Effector memory CD8-positive, alpha-beta T cell (primary cell): ENCODE data around the gene MTAP.
A peak's percentile ranks its signal among the peaks of the same experiment; 100 is the strongest.

Source experiments
- ATAC-seq: fragments of 150-1000 bp; cut with Tn5 transposase; replicated peaks from 2 replicates; pipeline ENCODE4 v1.10.0; 2021; ENCODE audit warnings: mild to moderate bottlenecking, moderate library complexity
- DNase-seq, 3 experiments: peaks; one replicate each; pipeline ENCODE4 v3.0.0; 2021
- H3K27ac Mint-ChIP-seq, 2 donors: one replicate each; pipeline ENCODE4 v1.8.0; 2022; ENCODE audit warnings: mild to moderate bottlenecking in 2 of 2, mixed read lengths in 2 of 2, moderate library complexity in 2 of 2
- H3K27me3 Mint-ChIP-seq, 2 donors: one replicate each; pipeline ENCODE4 v1.8.0; 2022; ENCODE audit warnings: mixed read lengths in 2 of 2
- H3K36me3 Mint-ChIP-seq: one replicate; pipeline ENCODE4 v1.8.0; 2022; ENCODE audit warnings: mild to moderate bottlenecking, moderate library complexity, mixed read lengths; ENCODE audit not compliant: insufficient read depth
- H3K4me1 Mint-ChIP-seq, 2 donors: one replicate each; pipeline ENCODE4 v1.8.0; 2022; ENCODE audit warnings: low read depth in 2 of 2, mixed read lengths in 2 of 2
- H3K4me3 Mint-ChIP-seq, 2 donors: one replicate each; pipeline ENCODE4 v1.8.0; 2022; ENCODE audit warnings: mild to moderate bottlenecking in 2 of 2, mixed read lengths in 2 of 2, moderate library complexity in 2 of 2
- H3K9me3 Mint-ChIP-seq, 2 donors: one replicate each; pipeline ENCODE4 v1.8.0; 2022; ENCODE audit warnings: mixed read lengths in 2 of 2

Gene MTAP

DNA sequence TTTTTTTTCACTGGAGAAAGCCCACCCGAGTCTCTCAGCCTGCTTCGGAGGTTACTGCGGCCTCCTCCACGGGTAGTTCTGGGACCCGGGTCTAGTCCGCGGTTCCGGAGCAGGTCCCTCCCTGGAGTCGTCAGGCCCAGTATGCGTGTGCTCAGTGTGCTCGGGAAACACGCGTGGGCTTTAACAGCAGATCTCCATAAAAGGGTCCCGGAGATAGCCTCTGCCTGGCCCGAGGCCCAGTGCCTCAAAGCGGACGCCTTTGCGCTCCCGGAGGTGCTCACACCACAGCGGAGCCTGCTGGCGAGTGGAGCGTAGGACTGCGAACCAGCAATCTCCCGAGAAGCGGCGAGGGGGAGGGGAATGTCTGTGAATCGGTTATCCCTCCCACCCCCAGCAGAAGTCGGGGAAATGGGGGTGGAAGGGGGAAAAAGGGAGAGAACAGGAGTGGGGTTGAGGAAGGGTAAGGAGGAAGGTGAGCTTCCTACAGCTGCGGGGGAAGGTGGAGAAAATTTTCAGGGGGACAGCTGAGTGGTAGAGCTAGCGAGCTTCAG lies 163.0 kb downstream of the MTAP start:
- peaks cover 8 to 11% of the 10 kb centered on the region in 2 donors for H3K9me3 Mint-ChIP-seq
- H3K27me3 Mint-ChIP-seq = peaks cover 96 to 100% of the 10 kb centered on the region in 2 donors
- H3K4me1 Mint-ChIP-seq = peaks cover 21 to 23% of the 10 kb centered on the region in 2 donors
- peak overlapping the region; percentile 67 to 79 for H3K4me3 Mint-ChIP-seq
- peaks cover 27% of the 10 kb centered on the region for H3K36me3 Mint-ChIP-seq
- ATAC-seq = peak; percentile 52
- peak overlapping the region in 1 of 2 donors; percentile 81 for H3K27ac Mint-ChIP-seq
- no peak for DNase-seq

GRCh38 chr9:21966140-21966851 lies 163.9 kb downstream of the MTAP start:
- Mint-ChIP-seq H3K4me3 (peak overlapping the region; percentile 67 to 79), H3K36me3 (peaks cover 27% of the 10 kb centered on the region)
- no peak for DNase-seq

DNA sequence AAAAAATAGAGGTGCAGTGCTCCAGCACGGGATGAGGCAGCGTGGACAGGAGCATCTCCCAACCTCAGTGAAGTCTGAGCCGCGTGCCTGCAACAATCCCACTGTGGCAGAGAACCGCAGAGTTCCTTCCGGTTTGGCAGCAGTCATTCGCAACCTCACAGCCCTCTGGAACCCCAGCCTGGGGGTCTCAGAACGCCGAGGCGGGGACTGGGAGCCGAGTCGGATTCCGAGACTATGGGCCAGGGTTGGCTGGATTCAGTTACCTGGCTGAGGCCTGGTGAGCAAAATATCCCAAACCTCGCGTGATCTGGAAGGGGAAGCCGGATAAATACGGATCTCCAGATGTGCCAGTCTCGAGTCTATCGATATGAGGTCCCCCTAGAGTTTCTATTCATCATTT lies 164.7 kb downstream of the MTAP start:
- Mint-ChIP-seq H3K27ac (no peak overlapping the region), H3K4me1 (peaks cover 21 to 23% of the 10 kb centered on the region in 2 donors)
- ATAC-seq = no peak

More at GRCh38 chr9:21966140-21966851, 163.9 kb downstream of the MTAP start:
- H3K4me1 Mint-ChIP-seq = peaks cover 21 to 23% of the 10 kb centered on the region in 2 donors
- peaks cover 99 to 100% of the 10 kb centered on the region in 2 donors for H3K27me3 Mint-ChIP-seq
- peaks cover 8 to 11% of the 10 kb centered on the region in 2 donors for H3K9me3 Mint-ChIP-seq
- H3K27ac Mint-ChIP-seq = peak overlapping the region in 1 of 2 donors; percentile 81
- ATAC-seq = no peak

DNA sequence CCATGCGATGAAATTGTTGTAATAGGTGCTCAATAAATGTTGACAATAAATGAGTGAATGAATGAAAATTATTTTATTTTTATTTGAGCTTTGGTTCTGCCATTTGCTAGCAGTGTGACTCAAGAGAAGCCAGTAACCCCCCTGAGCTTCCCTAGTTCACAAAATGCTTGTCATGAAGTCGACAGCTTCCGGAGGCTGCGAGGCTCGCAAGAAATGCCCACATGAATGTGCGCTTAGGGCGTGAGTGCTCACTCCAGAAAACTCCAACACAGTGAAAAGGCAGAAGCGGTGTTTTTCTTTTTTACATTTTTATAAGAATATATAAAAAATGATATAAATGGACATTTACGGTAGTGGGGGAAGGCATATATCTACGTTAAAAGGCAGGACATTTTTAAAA lies 165.3 kb downstream of the MTAP start:
- no peak for DNase-seq
- ATAC-seq = no peak
- no peak overlapping the region for H3K4me3 Mint-ChIP-seq
- H3K4me1 Mint-ChIP-seq = peaks cover 21 to 23% of the 10 kb centered on the region in 2 donors
- H3K36me3 Mint-ChIP-seq = peaks cover 27% of the 10 kb centered on the region
- H3K9me3 Mint-ChIP-seq = peaks cover 8% of the 10 kb centered on the region in 2 donors
- H3K27me3 Mint-ChIP-seq = peaks cover 98 to 100% of the 10 kb centered on the region in 2 donors
- no peak overlapping the region for H3K27ac Mint-ChIP-seq

More for the DNA sequence above, 164.7 kb downstream of the MTAP start:
- Mint-ChIP-seq H3K4me3 (no peak overlapping the region), H3K36me3 (peaks cover 27% of the 10 kb centered on the region), H3K27me3 (peaks cover 98 to 100% of the 10 kb centered on the region in 2 donors), H3K9me3 (peaks cover 8 to 10% of the 10 kb centered on the region in 2 donors)
- DNase-seq = no peak

DNA sequence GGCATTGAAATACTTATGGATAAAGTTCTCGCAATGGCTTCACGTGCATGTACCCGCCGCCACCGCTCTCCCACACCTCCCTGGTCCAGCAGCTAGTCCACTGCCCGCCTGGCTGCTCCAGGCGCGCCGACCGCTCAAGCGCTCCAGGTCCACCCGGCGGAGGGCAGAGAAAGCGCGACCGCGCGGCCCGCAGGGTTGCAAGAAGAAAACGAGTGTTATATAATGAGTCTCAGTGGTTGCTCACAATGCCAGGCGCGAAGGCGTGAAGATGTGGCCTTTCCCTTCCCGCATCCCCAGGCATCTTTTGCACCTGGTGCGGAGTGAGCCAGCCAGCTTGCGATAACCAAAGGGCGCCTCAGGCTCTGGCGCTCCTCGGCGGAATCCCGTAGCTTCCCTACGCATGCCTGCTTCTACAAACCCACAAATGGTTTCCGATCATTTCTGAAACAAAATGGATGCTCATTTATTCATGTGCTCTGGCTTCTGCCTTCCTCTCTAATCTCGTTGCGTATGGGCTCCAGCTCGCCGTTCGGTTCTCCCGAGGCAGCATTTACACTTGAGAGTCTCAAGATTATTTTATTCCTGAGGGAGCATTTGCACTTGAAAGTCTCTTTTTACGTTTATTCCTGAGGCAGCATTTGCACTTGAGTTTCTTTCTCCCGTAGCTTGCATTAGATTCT lies 166.0 kb downstream of the MTAP start:
- DNase-seq (no peak), ATAC-seq (no peak)
- H3K27ac Mint-ChIP-seq = peak overlapping the region; percentile 9 to 60
- H3K9me3 Mint-ChIP-seq = peaks cover 8% of the 10 kb centered on the region in 2 donors
- H3K4me1 Mint-ChIP-seq = peaks cover 19 to 23% of the 10 kb centered on the region in 2 donors
- H3K36me3 Mint-ChIP-seq = peaks cover 27% of the 10 kb centered on the region
- peaks cover 94 to 100% of the 10 kb centered on the region in 2 donors for H3K27me3 Mint-ChIP-seq
- H3K4me3 Mint-ChIP-seq = peak overlapping the region in 1 of 2 donors; percentile 57

- Mint-ChIP-seq H3K4me3 (peak overlapping the region in 1 of 2 donors; percentile 57), H3K4me1 (peaks cover 25 to 26% of the 10 kb centered on the region in 2 donors), H3K27me3 (peaks cover 93 to 100% of the 10 kb centered on the region in 2 donors), H3K36me3 (peaks cover 32% of the 10 kb centered on the region), H3K9me3 (peaks cover 8% of the 10 kb centered on the region in 2 donors), H3K27ac (peak overlapping the region; percentile 9 to 60)
- ATAC-seq = no peak
- no peak for DNase-seq
These were observed 166.8 kb downstream of the MTAP start for GRCh38 chr9:21969011-21969940.

DNA sequence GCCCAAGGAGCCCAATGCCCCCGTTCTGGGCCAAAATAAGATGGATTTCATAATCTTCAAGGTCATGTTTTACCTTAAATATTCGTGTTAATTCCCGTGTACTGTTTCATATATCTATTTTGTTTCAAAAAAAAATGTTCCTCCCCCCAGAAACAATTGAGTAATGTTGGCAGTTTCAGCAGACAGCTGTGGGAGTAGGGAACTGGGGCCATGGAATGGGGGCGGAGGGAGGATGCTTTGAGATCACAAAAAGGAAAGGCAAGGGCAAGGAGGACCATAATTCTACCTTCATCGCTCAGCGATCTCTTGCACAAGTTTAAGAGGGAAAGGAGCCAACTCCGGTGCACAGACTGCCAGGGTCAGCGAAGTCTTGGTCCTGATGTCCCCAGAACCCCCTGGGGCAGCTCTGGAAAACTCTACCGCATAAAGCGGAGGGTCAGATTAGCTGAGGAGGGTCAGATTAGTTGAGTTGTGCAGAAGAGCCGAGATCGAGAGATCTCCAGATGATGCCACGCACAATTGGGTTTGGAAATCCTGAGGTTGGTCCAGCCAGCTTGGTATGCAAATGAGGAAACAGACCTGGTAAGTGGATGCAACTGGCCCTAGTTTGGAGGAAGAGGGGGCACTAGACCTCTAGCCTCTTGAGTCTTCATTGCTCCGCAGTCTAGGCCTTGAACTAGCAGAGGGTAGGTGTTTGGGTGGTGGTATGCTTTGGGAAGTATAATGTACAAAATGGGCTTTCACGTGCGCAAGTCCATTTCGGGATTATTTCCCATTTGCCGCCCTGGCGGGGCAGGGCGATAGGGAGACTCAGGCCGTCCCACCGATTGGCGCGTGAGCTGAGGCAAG lies 167.7 kb downstream of the MTAP start:
- peaks cover 28 to 33% of the 10 kb centered on the region in 2 donors for H3K4me1 Mint-ChIP-seq
- H3K27ac Mint-ChIP-seq = no peak overlapping the region
- peaks cover 93 to 100% of the 10 kb centered on the region in 2 donors for H3K27me3 Mint-ChIP-seq
- no peak for DNase-seq
- no peak for ATAC-seq
- peaks cover 32% of the 10 kb centered on the region for H3K36me3 Mint-ChIP-seq
- peaks cover 8% of the 10 kb centered on the region in 2 donors for H3K9me3 Mint-ChIP-seq
- no peak overlapping the region for H3K4me3 Mint-ChIP-seq

DNA sequence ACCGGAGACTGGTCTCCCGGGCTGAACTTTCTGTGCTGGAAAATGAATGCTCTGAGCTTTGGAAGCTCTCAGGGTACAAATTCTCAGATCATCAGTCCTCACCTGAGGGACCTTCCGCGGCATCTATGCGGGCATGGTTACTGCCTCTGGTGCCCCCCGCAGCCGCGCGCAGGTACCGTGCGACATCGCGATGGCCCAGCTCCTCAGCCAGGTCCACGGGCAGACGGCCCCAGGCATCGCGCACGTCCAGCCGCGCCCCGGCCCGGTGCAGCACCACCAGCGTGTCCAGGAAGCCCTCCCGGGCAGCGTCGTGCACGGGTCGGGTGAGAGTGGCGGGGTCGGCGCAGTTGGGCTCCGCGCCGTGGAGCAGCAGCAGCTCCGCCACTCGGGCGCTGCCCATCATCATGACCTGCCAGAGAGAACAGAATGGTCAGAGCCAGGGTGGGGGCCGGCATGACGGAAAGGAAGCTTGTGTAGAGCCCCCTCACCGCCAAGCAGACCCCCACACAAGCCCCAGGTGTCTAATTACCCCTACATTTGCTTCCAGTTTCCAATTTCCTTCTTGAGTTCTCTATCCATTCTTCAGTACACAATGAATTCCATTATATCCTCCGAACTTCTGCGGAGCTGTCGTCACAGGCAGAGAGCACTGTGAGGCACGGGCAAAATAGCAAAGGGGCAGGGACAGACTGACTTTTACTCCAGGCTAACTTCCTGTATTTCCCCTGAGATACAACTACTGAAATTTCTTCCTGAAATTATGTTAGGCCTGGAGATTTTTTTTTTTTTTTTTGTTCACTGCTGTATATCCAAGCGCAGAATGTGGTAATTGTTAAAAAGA lies 168.6 kb downstream of the MTAP start:
- Mint-ChIP-seq H3K9me3 (peaks cover 8% of the 10 kb centered on the region in 2 donors), H3K4me1 (peaks cover 25 to 33% of the 10 kb centered on the region in 2 donors), H3K27me3 (peaks cover 93 to 100% of the 10 kb centered on the region in 2 donors), H3K36me3 (peaks cover 34% of the 10 kb centered on the region), H3K27ac (no peak overlapping the region), H3K4me3 (no peak overlapping the region)
- DNase-seq (no peak), ATAC-seq (no peak)

DNA sequence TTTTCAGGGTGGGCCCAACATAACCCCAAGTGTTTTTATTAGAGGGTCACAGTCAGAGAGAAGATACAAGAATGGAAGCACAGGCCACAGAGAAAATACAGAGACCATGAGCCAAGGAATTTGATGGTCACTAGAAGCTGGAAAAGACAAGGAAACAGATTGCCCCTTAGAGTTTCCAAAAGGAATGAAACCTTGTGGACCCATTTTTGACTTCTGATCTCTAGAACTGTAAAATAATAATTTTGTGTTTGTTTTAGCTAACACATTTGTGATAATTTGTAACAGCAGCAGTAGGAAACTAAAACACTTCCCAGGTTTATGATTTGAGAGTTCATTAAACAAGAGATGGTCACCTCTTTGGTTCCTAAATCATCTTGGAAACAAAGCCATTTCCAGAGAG lies 169.9 kb downstream of the MTAP start:
- Mint-ChIP-seq H3K4me3 (no peak overlapping the region), H3K9me3 (peaks cover 6 to 8% of the 10 kb centered on the region in 2 donors), H3K27me3 (peaks cover 91 to 100% of the 10 kb centered on the region in 2 donors), H3K27ac (no peak overlapping the region), H3K36me3 (peaks cover 34% of the 10 kb centered on the region), H3K4me1 (peaks cover 25 to 33% of the 10 kb centered on the region in 2 donors)
- ATAC-seq (no peak), DNase-seq (no peak)

DNA sequence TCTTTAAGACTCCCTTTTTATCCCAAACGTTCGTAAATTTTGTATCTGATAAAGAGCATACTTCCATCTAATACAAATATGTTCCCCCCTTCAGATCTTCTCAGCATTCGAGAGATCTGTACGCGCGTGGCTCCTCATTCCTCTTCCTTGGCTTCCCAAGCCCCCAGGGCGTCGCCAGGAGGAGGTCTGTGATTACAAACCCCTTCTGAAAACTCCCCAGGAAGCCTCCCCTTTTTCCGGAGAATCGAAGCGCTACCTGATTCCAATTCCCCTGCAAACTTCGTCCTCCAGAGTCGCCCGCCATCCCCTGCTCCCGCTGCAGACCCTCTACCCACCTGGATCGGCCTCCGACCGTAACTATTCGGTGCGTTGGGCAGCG lies 171.9 kb downstream of the MTAP start:
- peak overlapping the region in 1 of 2 donors; percentile 5 for H3K27ac Mint-ChIP-seq
- H3K36me3 Mint-ChIP-seq = peaks cover 19% of the 10 kb centered on the region
- peak overlapping the region; percentile 83 to 84 for H3K4me3 Mint-ChIP-seq

DNA sequence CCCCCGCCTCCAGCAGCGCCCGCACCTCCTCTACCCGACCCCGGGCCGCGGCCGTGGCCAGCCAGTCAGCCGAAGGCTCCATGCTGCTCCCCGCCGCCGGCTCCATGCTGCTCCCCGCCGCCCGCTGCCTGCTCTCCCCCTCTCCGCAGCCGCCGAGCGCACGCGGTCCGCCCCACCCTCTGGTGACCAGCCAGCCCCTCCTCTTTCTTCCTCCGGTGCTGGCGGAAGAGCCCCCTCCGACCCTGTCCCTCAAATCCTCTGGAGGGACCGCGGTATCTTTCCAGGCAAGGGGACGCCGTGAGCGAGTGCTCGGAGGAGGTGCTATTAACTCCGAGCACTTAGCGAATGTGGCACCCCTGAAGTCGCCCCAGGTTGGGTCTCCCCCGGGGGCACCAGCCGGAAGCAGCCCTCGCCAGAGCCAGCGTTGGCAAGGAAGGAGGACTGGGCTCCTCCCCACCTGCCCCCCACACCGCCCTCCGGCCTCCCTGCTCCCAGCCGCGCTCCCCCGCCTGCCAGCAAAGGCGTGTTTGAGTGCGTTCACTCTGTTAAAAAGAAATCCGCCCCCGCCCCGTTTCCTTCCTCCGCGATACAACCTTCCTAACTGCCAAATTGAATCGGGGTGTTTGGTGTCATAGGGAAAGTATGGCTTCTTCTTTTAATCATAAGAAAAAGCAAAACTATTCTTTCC lies 172.4 kb downstream of the MTAP start:
- Mint-ChIP-seq H3K9me3 (peaks cover 0 to 2% of the 10 kb centered on the region in 2 donors), H3K4me3 (peak overlapping the region; percentile 83 to 84), H3K27ac (peak overlapping the region in 1 of 2 donors; percentile 49), H3K4me1 (peaks cover 19 to 24% of the 10 kb centered on the region in 2 donors), H3K27me3 (peaks cover 89 to 100% of the 10 kb centered on the region in 2 donors), H3K36me3 (peaks cover 16% of the 10 kb centered on the region)
- ATAC-seq = peak; percentile 76
- DNase-seq = no peak

More for the DNA sequence above, 171.9 kb downstream of the MTAP start:
- Mint-ChIP-seq H3K27me3 (peaks cover 89 to 100% of the 10 kb centered on the region in 2 donors), H3K9me3 (peaks cover 0 to 2% of the 10 kb centered on the region in 2 donors), H3K4me1 (peaks cover 19 to 24% of the 10 kb centered on the region in 2 donors)
- no peak for ATAC-seq
- DNase-seq = no peak
